Spleen (tissue), 7 donors: Measurements from ENCODE around the gene TUBB6.

ENCODE experiments used
- CTCF ChIP-seq, 11 experiments: fragments of 200-600 bp in 7 of 11; fragments of 450-650 bp in 4 of 11; sonication (generic) in 4 of 11; IDR thresholded peaks in 8 of 11; conservative IDR thresholded peaks in 3 of 11; 1 replicate in 7 of 11; 2 replicates in 4 of 11; pipeline versions ENCODE4 v1.4.0 to v1.8.0; 2016 to 2021; ENCODE audit warnings: antibody characterized with exemption in 11 of 11, inconsistent platforms in 4 of 11, mild to moderate bottlenecking in 1 of 11
- POLR2A ChIP-seq, 3 donors: fragments of 450-650 bp; IDR thresholded peaks; one replicate each; pipeline ENCODE4 v1.5.1; 2017; ENCODE audit warnings: antibody characterized with exemption in 3 of 3, mild to moderate bottlenecking in 1 of 3
- donor health status: DM: no; HTN: no; CAD: no; lungs with moderate emphysema.
- donor health status: DM: no; HTN: no; CAD: no.
- donor health status: DM: no; HTN: no; CAD: no.

- TF ChIP-seq CTCF (IDR thresholded peaks at IDR 0.05 in 8 of 11, conservative IDR thresholded peaks at IDR 0.05 in 3 of 11): no peak
- no peak for TF ChIP-seq POLR2A (IDR thresholded peaks at IDR 0.05)
These were observed 64.4 kb downstream of the TUBB6 start for GRCh38 chr18:12372406-12372805.
